Muscle layer of colon (tissue), 2 donors: ENCODE measurements around the gene DBNL.

ENCODE experiments used
- H3K27ac ChIP-seq: one replicate; pipeline ENCODE4 v1.7.0; 2013; ENCODE audit warnings: low read depth, mild to moderate bottlenecking, low read length, moderate library complexity
- H3K27me3 ChIP-seq, 2 donors: one replicate each; pipeline ENCODE4 v1.7.0; 2013; ENCODE audit warnings: low read length in 2 of 2, mild to moderate bottlenecking in 2 of 2; ENCODE audit not compliant: insufficient read depth in 2 of 2, control insufficient read depth in 1 of 2
- H3K36me3 ChIP-seq: one replicate; pipeline ENCODE4 v1.7.0; 2013; ENCODE audit warnings: mild to moderate bottlenecking, low read length; ENCODE audit not compliant: insufficient read depth
- H3K4me1 ChIP-seq: one replicate; pipeline ENCODE4 v1.7.0; 2013; ENCODE audit warnings: mild to moderate bottlenecking, low read length; ENCODE audit not compliant: insufficient read depth
- H3K4me3 ChIP-seq, 2 donors: one replicate each; pipeline ENCODE4 v1.7.0; 2013; ENCODE audit warnings: low read length in 2 of 2, low read depth in 1 of 2, mild to moderate bottlenecking in 1 of 2, moderate library complexity in 1 of 2
- H3K9ac ChIP-seq: one replicate; pipeline ENCODE4 v1.7.0; 2013; ENCODE audit warnings: low read length
- H3K9me3 ChIP-seq: one replicate; pipeline ENCODE4 v1.7.0; 2013; ENCODE audit warnings: mild to moderate bottlenecking, low read length
- donor health status: abdominal sarcoma.
- donor health status: Adenocarcinoma of cecum.

DBNL gene

GRCh38 chr7:44065431-44066110, 21.1 kb downstream of the DBNL start, which contains the start of gene PGAM2:
Gene PGAM2, minus strand, starts transcription at chr7:44065567. Its CDS starts 38 bp downstream, at chr7:44065529.
- Histone ChIP-seq H3K4me3 (no peak within 1 kb of the TSS), H3K9ac (no peak within 1 kb of the TSS), H3K9me3 (no peaks in the 10 kb centered on the region), H3K36me3 (peaks cover 14% of the 10 kb centered on the region), H3K27me3 (no peaks in the 10 kb centered on the region), H3K4me1 (peaks cover 13% of the 10 kb centered on the region), H3K27ac (no peak within 1 kb of the TSS)

- no peak overlapping the region for H3K27ac ChIP-seq
- H3K9ac ChIP-seq: no peak overlapping the region
- H3K9me3 ChIP-seq: no peaks in the 10 kb centered on the region
- H3K4me3 ChIP-seq: no peak overlapping the region
- H3K4me1 ChIP-seq: peaks cover 13% of the 10 kb centered on the region
- no peaks in the 10 kb centered on the region for H3K27me3 ChIP-seq
- peaks cover 9% of the 10 kb centered on the region for H3K36me3 ChIP-seq
Observed at GRCh38 chr7:44066111-44066460, 21.6 kb downstream of the DBNL start.

- Histone ChIP-seq H3K4me3 (no peak overlapping the region), H3K27me3 (no peaks in the 10 kb centered on the region), H3K9ac (no peak overlapping the region), H3K27ac (no peak overlapping the region), H3K36me3 (peaks cover 6% of the 10 kb centered on the region), H3K4me1 (peaks cover 13% of the 10 kb centered on the region), H3K9me3 (no peaks in the 10 kb centered on the region)
Observed at GRCh38 chr7:44066494-44067063, 22.1 kb downstream of the DBNL start.

- no peaks in the 10 kb centered on the region for H3K9me3 ChIP-seq
- no peak overlapping the region for H3K27ac ChIP-seq
- H3K4me3 ChIP-seq: no peak overlapping the region
- no peaks in the 10 kb centered on the region for H3K36me3 ChIP-seq
- H3K9ac ChIP-seq: no peak overlapping the region
- no peaks in the 10 kb centered on the region for H3K27me3 ChIP-seq
- peaks cover 20% of the 10 kb centered on the region for H3K4me1 ChIP-seq
Observed at GRCh38 chr7:44067064-44067951, 22.8 kb downstream of the DBNL start.

- no peak overlapping the region for H3K4me3 ChIP-seq
- H3K36me3 ChIP-seq: peaks cover 6% of the 10 kb centered on the region
- peaks cover 27% of the 10 kb centered on the region for H3K4me1 ChIP-seq
- no peak overlapping the region for H3K9ac ChIP-seq
- no peaks in the 10 kb centered on the region for H3K27me3 ChIP-seq
- no peak overlapping the region for H3K27ac ChIP-seq
- no peaks in the 10 kb centered on the region for H3K9me3 ChIP-seq
Observed at GRCh38 chr7:44068054-44068453, 23.6 kb downstream of the DBNL start.

GRCh38 chr7:44071726-44072363, 27.3 kb downstream of the DBNL start:
- H3K4me3 ChIP-seq: no peak overlapping the region
- peaks cover 18% of the 10 kb centered on the region for H3K4me1 ChIP-seq
- H3K9me3 ChIP-seq: no peaks in the 10 kb centered on the region
- H3K9ac ChIP-seq: no peak overlapping the region
- H3K27me3 ChIP-seq: no peaks in the 10 kb centered on the region
- no peak overlapping the region for H3K27ac ChIP-seq
- peaks cover 17% of the 10 kb centered on the region for H3K36me3 ChIP-seq

GRCh38 chr7:44072364-44073231, 28.1 kb downstream of the DBNL start:
- H3K9ac ChIP-seq: no peak overlapping the region
- no peaks in the 10 kb centered on the region for H3K9me3 ChIP-seq
- peaks cover 18% of the 10 kb centered on the region for H3K4me1 ChIP-seq
- no peaks in the 10 kb centered on the region for H3K27me3 ChIP-seq
- no peak overlapping the region for H3K4me3 ChIP-seq
- peaks cover 25% of the 10 kb centered on the region for H3K36me3 ChIP-seq
- H3K27ac ChIP-seq: no peak overlapping the region

- H3K9ac ChIP-seq: no peak overlapping the region
- no peak overlapping the region for H3K4me3 ChIP-seq
- peak overlapping the region; percentile 32 for H3K27ac ChIP-seq
Observed at GRCh38 chr7:44073664-44074348, 29.3 kb downstream of the DBNL start.

GRCh38 chr7:44074349-44074695, 29.8 kb downstream of the DBNL start:
- Histone ChIP-seq H3K27me3 (no peaks in the 10 kb centered on the region), H3K9me3 (no peaks in the 10 kb centered on the region), H3K4me1 (peaks cover 18% of the 10 kb centered on the region), H3K9ac (no peak overlapping the region), H3K4me3 (no peak overlapping the region), H3K27ac (no peak overlapping the region), H3K36me3 (peaks cover 42% of the 10 kb centered on the region)

More at GRCh38 chr7:44073664-44074348, 29.3 kb downstream of the DBNL start:
- no peaks in the 10 kb centered on the region for H3K27me3 ChIP-seq
- H3K9me3 ChIP-seq: no peaks in the 10 kb centered on the region
- peaks cover 18% of the 10 kb centered on the region for H3K4me1 ChIP-seq
- peaks cover 37% of the 10 kb centered on the region for H3K36me3 ChIP-seq

- H3K9ac ChIP-seq: no peak overlapping the region
- no peaks in the 10 kb centered on the region for H3K9me3 ChIP-seq
- H3K27ac ChIP-seq: no peak overlapping the region
- H3K27me3 ChIP-seq: no peaks in the 10 kb centered on the region
- H3K36me3 ChIP-seq: peaks cover 52% of the 10 kb centered on the region
- peaks cover 18% of the 10 kb centered on the region for H3K4me1 ChIP-seq
- H3K4me3 ChIP-seq: no peak overlapping the region
Observed at GRCh38 chr7:44075296-44076075, 31.0 kb downstream of the DBNL start.
